Measurements from ENCODE around the gene SLC37A2. TPM values are rescaled to one million over a fixed set of nuclear protein-coding genes. Genes with fewer than 3 reads are reported as not detected.

SLC37A2 gene
- polyA plus RNA-seq, 1 donor (not counting 4 experiments of a cell fraction or from before 2014, with no cell fraction given): 21.0 TPM

- TF ChIP-seq, protein P1, sequence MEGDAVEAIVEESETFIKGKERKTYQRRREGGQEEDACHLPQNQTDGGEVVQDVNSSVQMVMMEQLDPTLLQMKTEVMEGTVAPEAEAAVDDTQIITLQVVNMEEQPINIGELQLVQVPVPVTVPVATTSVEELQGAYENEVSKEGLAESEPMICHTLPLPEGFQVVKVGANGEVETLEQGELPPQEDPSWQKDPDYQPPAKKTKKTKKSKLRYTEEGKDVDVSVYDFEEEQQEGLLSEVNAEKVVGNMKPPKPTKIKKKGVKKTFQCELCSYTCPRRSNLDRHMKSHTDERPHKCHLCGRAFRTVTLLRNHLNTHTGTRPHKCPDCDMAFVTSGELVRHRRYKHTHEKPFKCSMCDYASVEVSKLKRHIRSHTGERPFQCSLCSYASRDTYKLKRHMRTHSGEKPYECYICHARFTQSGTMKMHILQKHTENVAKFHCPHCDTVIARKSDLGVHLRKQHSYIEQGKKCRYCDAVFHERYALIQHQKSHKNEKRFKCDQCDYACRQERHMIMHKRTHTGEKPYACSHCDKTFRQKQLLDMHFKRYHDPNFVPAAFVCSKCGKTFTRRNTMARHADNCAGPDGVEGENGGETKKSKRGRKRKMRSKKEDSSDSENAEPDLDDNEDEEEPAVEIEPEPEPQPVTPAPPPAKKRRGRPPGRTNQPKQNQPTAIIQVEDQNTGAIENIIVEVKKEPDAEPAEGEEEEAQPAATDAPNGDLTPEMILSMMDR (optimal IDR thresholded peaks at IDR 0.05 in 1 of 3, IDR thresholded peaks at IDR 0.05 in 1 of 3, conservative IDR thresholded peaks at IDR 0.05 in 1 of 3; ENCODE audit: extremely low read depth in 1 of 3, insufficient read depth in 2 of 3, low read length in 3 of 3): no peak
- no peak for TF ChIP-seq EZH2 (IDR thresholded peaks at IDR 0.05; ENCODE audit: low read length)
- no peak overlapping the region for H3K9ac ChIP-seq (ENCODE audit: control insufficient read depth, extremely low read depth, insufficient read depth, low read length)
- no peak overlapping the region for H3K4me2 ChIP-seq (ENCODE audit: control insufficient read depth, extremely low read depth, insufficient read depth, low read depth, low read length)
- peaks cover 8% of the 10 kb centered on the region for H3K27me3 ChIP-seq (ENCODE audit: control insufficient read depth, extremely low read depth, insufficient read depth, low read length)
- H3K27ac ChIP-seq (ENCODE audit: control insufficient read depth, insufficient read depth, low read length): no peak overlapping the region
- no peaks in the 10 kb centered on the region for H3K9me1 ChIP-seq (ENCODE audit: control insufficient read depth, extremely low read depth, insufficient read depth, low read length)
- no peak for DNase-seq (ENCODE audit: low read depth, low spot score)
- H3K9me3 ChIP-seq (ENCODE audit: control insufficient read depth, low read depth, low read length): no peaks in the 10 kb centered on the region
- no peaks in the 10 kb centered on the region for H3K36me3 ChIP-seq (ENCODE audit: control insufficient read depth in 2 of 2, extremely low read depth in 1 of 2, insufficient read depth in 2 of 2, low read length in 2 of 2)
- no peak for FAIRE-seq
- H2AFZ ChIP-seq (ENCODE audit: control insufficient read depth, low read length): no peak overlapping the region
- H3K4me1 ChIP-seq (ENCODE audit: control insufficient read depth, extremely low read depth, insufficient read depth, low read length): no peaks in the 10 kb centered on the region
- no peaks in the 10 kb centered on the region for H3K79me2 ChIP-seq (ENCODE audit: control insufficient read depth, insufficient read depth, low read length)
- no peak overlapping the region for H3K4me3 ChIP-seq (ENCODE audit: control insufficient read depth in 2 of 3, extremely low read depth in 1 of 3, insufficient read depth in 2 of 3, low read depth in 1 of 3, low read length in 3 of 3)
- H4K20me1 ChIP-seq (ENCODE audit: control insufficient read depth, extremely low read depth, insufficient read depth, low read length): no peaks in the 10 kb centered on the region
- dilution Hi-C loops (cut with MboI; ENCODE audit: extremely low pct_ligation_motif_present, low sequenced_read_pairs): no loop called here
Measured at GRCh38 chr11:125129316-125129993, 66.3 kb downstream of the SLC37A2 start.

DNA sequence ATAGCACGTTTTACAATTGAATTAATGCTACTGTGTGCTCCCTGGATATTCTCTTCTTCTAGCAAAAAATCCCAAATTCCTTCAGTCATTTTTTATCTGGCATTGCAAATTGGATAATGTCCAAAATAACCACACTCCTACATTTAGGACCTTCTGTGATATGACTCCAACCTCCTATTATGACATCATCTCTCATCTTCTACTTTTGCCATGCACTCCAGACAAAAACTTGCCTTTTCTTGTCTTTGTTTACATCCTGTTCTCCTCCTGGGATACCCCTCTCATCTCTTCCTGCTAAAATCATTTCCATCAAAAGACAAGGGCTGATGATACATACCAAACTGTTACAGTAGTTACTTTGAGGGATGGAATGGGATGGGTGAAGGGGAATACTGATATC, 69.0 kb downstream of the SLC37A2 start:
- Histone ChIP-seq H3K4me3 (ENCODE audit: control insufficient read depth in 2 of 3, extremely low read depth in 1 of 3, insufficient read depth in 2 of 3, low read depth in 1 of 3, low read length in 3 of 3) (no peak overlapping the region), H3K79me2 (ENCODE audit: control insufficient read depth, insufficient read depth, low read length) (no peaks in the 10 kb centered on the region), H3K27ac (ENCODE audit: control insufficient read depth, insufficient read depth, low read length) (no peak overlapping the region), H3K36me3 (ENCODE audit: control insufficient read depth in 2 of 2, extremely low read depth in 1 of 2, insufficient read depth in 2 of 2, low read length in 2 of 2) (no peaks in the 10 kb centered on the region), H3K4me2 (ENCODE audit: control insufficient read depth, extremely low read depth, insufficient read depth, low read depth, low read length) (no peak overlapping the region), H3K27me3 (ENCODE audit: control insufficient read depth, extremely low read depth, insufficient read depth, low read length) (peaks cover 14% of the 10 kb centered on the region), H4K20me1 (ENCODE audit: control insufficient read depth, extremely low read depth, insufficient read depth, low read length) (no peaks in the 10 kb centered on the region), H3K9me3 (ENCODE audit: control insufficient read depth, low read depth, low read length) (no peaks in the 10 kb centered on the region), H3K4me1 (ENCODE audit: control insufficient read depth, extremely low read depth, insufficient read depth, low read length) (no peaks in the 10 kb centered on the region), H2AFZ (ENCODE audit: control insufficient read depth, low read length) (no peak overlapping the region), H3K9ac (ENCODE audit: control insufficient read depth, extremely low read depth, insufficient read depth, low read length) (no peak overlapping the region), H3K9me1 (ENCODE audit: control insufficient read depth, extremely low read depth, insufficient read depth, low read length) (no peaks in the 10 kb centered on the region)
- dilution Hi-C loops (cut with MboI; ENCODE audit: extremely low pct_ligation_motif_present, low sequenced_read_pairs): no loop called here
- TF ChIP-seq, protein P1 (optimal IDR thresholded peaks at IDR 0.05 in 1 of 3, IDR thresholded peaks at IDR 0.05 in 1 of 3, conservative IDR thresholded peaks at IDR 0.05 in 1 of 3; ENCODE audit: extremely low read depth in 1 of 3, insufficient read depth in 2 of 3, low read length in 3 of 3): no peak
- no peak for TF ChIP-seq EZH2 (IDR thresholded peaks at IDR 0.05; ENCODE audit: low read length)
- DNase-seq (ENCODE audit: low read depth, low spot score) (no peak), FAIRE-seq (peak; percentile 9)

Measured in keratinocyte (primary cell).